Right renal cortex interstitium (tissue), 3 donors: ENCODE data around the gene DOCK3. TPM values are rescaled to one million over a fixed set of nuclear protein-coding genes. Genes with fewer than 3 reads are reported as not detected.
"Not testable (repeated sequence)": the region's sequence is repeated elsewhere in the genome, so short reads cannot be mapped to it uniquely, and the experiment has no call there.

Source experiments
- DNase-seq, 3 donors: peaks; one replicate each; pipeline ENCODE4 v3.0.0-alpha.2; 2013; ENCODE audit warnings: low read depth in 3 of 3, low spot score in 2 of 3
- polyA plus RNA-seq, 3 donors: library from polyadenylated mRNA; unstranded; fragments of 120-200 nt; gene quantifications; one replicate each; pipeline ENCODE4 v1.2.1, GENCODE V29; 2013; ENCODE audit not compliant: insufficient read length in 3 of 3

Gene DOCK3
- polyA plus RNA-seq, 3 donors: 0.88 to 1.4 (median 1.2) TPM

- not testable (repeated sequence) for DNase-seq
These were observed 116.2 kb downstream of the DOCK3 start for GRCh38 chr3:50790894-50791293.

- DNase-seq: no peak
These were observed 117.8 kb downstream of the DOCK3 start for GRCh38 chr3:50792568-50792967.

- DNase-seq: not testable (repeated sequence)
These were observed 129.1 kb downstream of the DOCK3 start for GRCh38 chr3:50803805-50804204.

GRCh38 chr3:50804376-50804775 lies 129.6 kb downstream of the DOCK3 start:
- DNase-seq: not testable (repeated sequence)

- DNase-seq: no peak
These were observed 130.6 kb downstream of the DOCK3 start for GRCh38 chr3:50805321-50805720.

- no peak for DNase-seq
These were observed 131.3 kb downstream of the DOCK3 start for GRCh38 chr3:50806031-50806430.

- DNase-seq: no peak
These were observed 132.1 kb downstream of the DOCK3 start for GRCh38 chr3:50806806-50807205.

GRCh38 chr3:50807266-50807665 lies 132.5 kb downstream of the DOCK3 start:
- no peak for DNase-seq

- DNase-seq: no peak
These were observed 137.2 kb downstream of the DOCK3 start for GRCh38 chr3:50811893-50812292.

GRCh38 chr3:50815844-50816243 lies 141.1 kb downstream of the DOCK3 start:
- DNase-seq: no peak

- DNase-seq: no peak
These were observed 142.2 kb downstream of the DOCK3 start for GRCh38 chr3:50816894-50817293.

- no peak for DNase-seq
These were observed 143.2 kb downstream of the DOCK3 start for GRCh38 chr3:50817756-50818529.

GRCh38 chr3:50819882-50820281 lies 145.2 kb downstream of the DOCK3 start:
- DNase-seq: no peak

- no peak for DNase-seq
These were observed 151.1 kb downstream of the DOCK3 start for GRCh38 chr3:50825841-50826240.

GRCh38 chr3:50830451-50830850 lies 155.7 kb downstream of the DOCK3 start:
- DNase-seq: no peak

GRCh38 chr3:50831009-50831408 lies 156.3 kb downstream of the DOCK3 start:
- DNase-seq: not testable (repeated sequence)

GRCh38 chr3:50840983-50841489 lies 166.3 kb downstream of the DOCK3 start:
- DNase-seq: no peak

- no peak for DNase-seq
These were observed 173.6 kb downstream of the DOCK3 start for GRCh38 chr3:50848308-50848707.

GRCh38 chr3:50850639-50851511 lies 176.1 kb downstream of the DOCK3 start:
- no peak for DNase-seq

- no peak for DNase-seq
These were observed 179.2 kb downstream of the DOCK3 start for GRCh38 chr3:50853936-50854335.

- no peak for DNase-seq
These were observed 187.5 kb downstream of the DOCK3 start for GRCh38 chr3:50862221-50862620.
